Measurements from ENCODE around the gene SETD5.

The SETD5 gene

GRCh38 chr3:9468460-9468859, 71.0 kb downstream of the SETD5 start:
- CTCF ChIA-PET = interaction anchor here (1.0 to 1.8 kb wide), 3 partner anchors 11 to 26 kb away, joined by 3 to 5 read pairs (median 3); no protein-coding TSS in a partner anchor
- POLR2A ChIA-PET = no interaction called here
- TF ChIP-seq CTCF (IDR thresholded peaks at IDR 0.05; ENCODE audit: control extremely low read depth, extremely low read depth, low read depth, missing control alignments) = no peak

GRCh38 chr3:9469986-9470385, 72.6 kb downstream of the SETD5 start:
- POLR2A ChIA-PET = no interaction called here
- CTCF ChIA-PET = interaction anchor here (1.8 kb wide), 1 partner anchor 13 kb away, joined by 5 read pairs; no protein-coding TSS in a partner anchor
- no peak for TF ChIP-seq CTCF (IDR thresholded peaks at IDR 0.05; ENCODE audit: control extremely low read depth, extremely low read depth, low read depth, missing control alignments)
- no peak for DNase-seq (ENCODE audit: extremely low spot score)

More at GRCh38 chr3:9468460-9468859, 71.0 kb downstream of the SETD5 start:
- no peak for DNase-seq (ENCODE audit: extremely low spot score)

- ChIA-PET CTCF (no interaction called here), POLR2A (no interaction called here)
- no peak for TF ChIP-seq CTCF (IDR thresholded peaks at IDR 0.05; ENCODE audit: control extremely low read depth, extremely low read depth, low read depth, missing control alignments)
- no peak for DNase-seq (ENCODE audit: extremely low spot score)
Measured at GRCh38 chr3:9473496-9474065, 76.2 kb downstream of the SETD5 start.

- CTCF ChIA-PET = no interaction called here
- POLR2A ChIA-PET = no interaction called here
- TF ChIP-seq CTCF (IDR thresholded peaks at IDR 0.05; ENCODE audit: control extremely low read depth, extremely low read depth, low read depth, missing control alignments) = no peak
- no peak for DNase-seq (ENCODE audit: extremely low spot score)
Measured at GRCh38 chr3:9474482-9474881, 77.1 kb downstream of the SETD5 start.

GRCh38 chr3:9476935-9477334, 79.5 kb downstream of the SETD5 start:
- TF ChIP-seq CTCF (IDR thresholded peaks at IDR 0.05; ENCODE audit: control extremely low read depth, extremely low read depth, low read depth, missing control alignments) = no peak
- no peak for DNase-seq (ENCODE audit: extremely low spot score)
- ChIA-PET POLR2A (no interaction called here), CTCF (interaction anchor here (1.2 to 1.3 kb wide), 2 partner anchors 9 to 27 kb away, joined by 3 to 4 read pairs; no protein-coding TSS in a partner anchor)

- ChIA-PET POLR2A (no interaction called here), CTCF (interaction anchor here (1.1 to 1.7 kb wide), 4 partner anchors 10 to 23 kb away, joined by 3 to 7 read pairs (median 4); no protein-coding TSS in a partner anchor)
- no peak for DNase-seq (ENCODE audit: extremely low spot score)
- TF ChIP-seq CTCF (IDR thresholded peaks at IDR 0.05; ENCODE audit: control extremely low read depth, extremely low read depth, low read depth, missing control alignments) = no peak
Measured at GRCh38 chr3:9480265-9480664, 82.8 kb downstream of the SETD5 start.
